CD4-positive, alpha-beta T cell treated with Interleukin-6 at 100 ng/mL for 8 hours (primary cell): Measurements from ENCODE around the gene TTLL1.
"Not testable (repeated sequence)": the region's sequence is repeated elsewhere in the genome, so short reads cannot be mapped to it uniquely, and the experiment has no call there.

ENCODE experiments used
- DNase-seq: peaks from one replicate; pipeline ENCODE4 v3.0.0-alpha.2; 2020; ENCODE audit warnings: mixed read lengths, low spot score

Gene TTLL1

DNA sequence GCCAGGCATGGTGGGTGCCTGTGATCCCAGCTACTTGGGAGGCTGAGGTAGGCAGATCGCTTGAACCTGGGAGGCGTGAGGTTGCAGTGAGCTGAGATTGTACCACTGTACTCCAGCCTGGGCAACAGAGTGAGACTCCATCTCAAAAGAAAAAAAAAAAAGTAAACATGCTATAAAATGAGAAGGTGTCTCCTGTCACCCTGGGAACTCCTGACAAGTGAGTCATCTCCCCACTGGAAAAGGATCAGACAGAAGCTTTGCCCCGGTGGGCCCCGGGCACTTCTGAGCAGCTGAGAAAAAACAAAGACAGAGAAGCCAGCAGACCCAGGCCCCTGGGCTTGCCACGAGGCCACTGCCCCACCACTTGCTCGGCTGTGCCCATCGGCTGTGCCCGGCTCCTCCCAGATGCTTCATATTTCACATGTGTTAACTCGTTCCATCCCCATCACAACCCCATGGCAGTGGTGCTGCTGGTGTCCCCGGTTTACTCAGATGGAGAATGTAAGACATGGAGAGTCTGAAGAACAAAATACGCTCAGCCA, 22.3 kb downstream of the TTLL1 start:
- no peak for DNase-seq

DNA sequence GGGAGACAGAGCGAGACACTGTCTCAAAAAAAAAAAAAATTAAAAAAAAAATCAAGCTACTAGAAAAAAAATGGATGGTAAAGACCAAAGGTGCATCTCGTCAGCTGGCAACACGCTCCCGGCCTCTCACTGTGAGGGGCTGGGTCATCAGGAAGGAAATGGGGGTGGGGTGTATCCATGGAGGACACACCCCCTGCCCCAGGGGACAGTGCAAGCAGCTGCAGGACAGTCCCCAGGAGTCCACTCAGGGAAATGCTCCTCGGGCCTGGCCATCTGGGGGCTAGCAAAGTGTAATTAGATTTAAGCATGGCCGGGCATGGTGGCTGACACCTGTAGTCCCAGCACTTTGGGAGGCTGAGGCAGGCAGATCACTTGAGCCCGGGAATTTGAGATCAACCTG, 23.1 kb downstream of the TTLL1 start:
- no peak for DNase-seq

DNA sequence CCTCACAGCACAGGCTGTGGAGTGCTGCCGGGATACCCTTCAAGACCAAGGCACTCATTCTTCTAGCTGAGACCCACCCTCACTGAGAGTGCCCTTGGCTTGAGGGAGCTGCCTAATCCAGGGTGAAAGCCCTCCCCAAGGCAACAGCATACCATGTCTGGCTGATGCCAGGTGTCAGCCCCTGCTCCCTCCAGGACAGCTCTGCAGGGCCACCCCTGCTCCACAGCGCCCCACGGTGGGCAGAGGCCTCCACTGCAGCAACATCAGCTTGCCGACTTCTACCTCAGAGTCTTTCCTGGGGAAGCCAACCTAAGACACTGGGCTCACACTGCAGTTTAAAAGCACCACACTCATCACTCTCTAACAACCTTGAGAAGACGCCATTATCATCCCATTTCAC, 29.0 kb downstream of the TTLL1 start:
- no peak for DNase-seq

DNA sequence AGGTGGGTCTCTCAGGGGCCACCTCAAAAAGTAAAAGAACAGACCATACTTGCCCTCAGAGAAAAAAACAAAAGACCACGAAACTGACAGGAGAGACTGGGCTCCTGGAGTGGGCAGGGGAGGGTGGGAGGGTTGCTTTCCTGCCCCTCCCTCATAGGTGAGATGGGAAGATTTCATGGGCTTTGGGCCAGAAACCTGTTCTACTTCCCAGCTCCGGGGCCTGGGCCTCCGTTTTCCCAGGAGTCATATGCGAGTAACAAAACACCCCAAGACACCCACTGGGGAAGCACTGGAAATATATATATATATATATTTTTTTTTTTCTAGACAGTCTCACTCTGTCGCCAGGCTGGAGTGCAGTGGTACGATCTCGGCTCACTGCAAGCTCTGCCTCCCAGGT, 31.6 kb downstream of the TTLL1 start:
- no peak for DNase-seq

DNA sequence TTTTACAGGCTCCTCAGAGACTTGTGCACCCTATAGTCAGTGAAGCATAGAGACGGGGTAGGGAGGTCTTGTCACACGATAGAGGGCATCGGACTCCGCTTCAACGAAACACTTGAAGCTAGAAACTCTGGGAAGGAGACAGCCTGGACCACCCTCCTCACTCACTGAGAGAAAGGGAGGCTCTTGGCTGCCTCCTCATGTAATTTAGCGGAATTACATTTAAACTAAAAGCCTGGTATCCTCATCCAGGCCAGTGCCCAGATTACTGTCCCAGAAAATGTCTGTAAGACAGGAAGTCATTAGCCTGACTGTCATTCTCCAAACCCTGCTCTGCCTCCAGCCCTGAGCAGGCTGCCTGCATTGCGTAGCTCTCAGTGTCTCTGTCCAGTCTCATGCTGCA, 36.0 kb downstream of the TTLL1 start:
- no peak for DNase-seq

DNA sequence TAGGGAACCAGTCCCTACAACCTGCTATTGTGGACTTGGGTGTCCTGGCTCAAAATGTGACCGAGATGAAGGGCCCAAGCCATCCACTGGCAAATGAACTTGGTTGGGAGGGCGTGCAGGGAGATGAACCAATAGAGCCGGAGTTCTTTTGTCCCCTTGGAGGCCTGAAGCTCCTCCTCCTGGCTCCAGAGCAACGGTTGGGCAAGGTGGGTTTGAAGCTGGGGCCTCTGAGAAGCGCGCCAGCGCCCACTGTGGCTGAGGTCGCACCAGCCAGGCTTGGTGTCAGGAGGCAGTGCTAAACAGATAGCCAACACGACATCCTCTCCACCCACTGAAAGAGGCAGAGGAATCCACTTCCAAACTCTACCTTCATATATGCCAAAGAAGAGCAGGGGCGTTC, 38.2 kb downstream of the TTLL1 start:
- DNase-seq = no peak

DNA sequence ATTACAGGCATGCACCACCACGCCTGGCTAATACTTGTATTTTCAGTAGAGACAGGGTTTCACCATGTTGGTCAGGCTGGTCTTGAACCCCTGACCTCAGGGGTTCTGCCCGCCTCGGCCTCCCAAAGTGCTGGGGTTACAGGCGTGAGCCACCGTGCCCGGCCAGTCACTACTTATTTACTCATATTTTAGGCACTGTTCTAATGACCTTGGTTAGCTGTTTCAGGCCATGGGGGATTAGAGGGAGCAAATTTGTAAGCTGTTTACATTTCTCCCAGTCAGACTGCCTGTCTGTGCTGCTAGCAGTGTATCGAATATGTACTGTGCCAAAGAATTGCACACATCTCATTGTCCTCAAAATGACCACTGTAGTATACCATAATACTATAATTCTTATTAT, 41.6 kb downstream of the TTLL1 start:
- DNase-seq = no peak

DNA sequence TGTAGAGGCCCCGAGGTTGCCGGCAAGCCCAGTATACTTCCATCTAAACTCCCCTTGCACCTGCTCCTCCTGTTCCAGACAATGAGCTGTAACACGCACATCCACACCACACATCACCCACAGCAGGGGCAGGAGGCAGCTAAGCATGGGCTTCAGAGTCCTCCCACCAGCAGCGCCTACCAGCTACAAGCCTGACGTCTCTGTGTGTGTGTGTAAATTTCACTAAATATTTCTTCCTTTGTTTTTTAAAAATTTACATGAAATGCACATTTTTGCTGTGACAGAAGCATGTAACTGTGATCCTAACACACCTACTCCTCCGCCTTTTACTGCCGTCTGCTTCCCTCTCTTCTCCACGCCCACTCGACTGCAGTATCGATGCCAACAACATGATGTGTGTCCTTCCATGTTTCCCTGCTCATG, 44.9 kb downstream of the TTLL1 start:
- no peak for DNase-seq

DNA sequence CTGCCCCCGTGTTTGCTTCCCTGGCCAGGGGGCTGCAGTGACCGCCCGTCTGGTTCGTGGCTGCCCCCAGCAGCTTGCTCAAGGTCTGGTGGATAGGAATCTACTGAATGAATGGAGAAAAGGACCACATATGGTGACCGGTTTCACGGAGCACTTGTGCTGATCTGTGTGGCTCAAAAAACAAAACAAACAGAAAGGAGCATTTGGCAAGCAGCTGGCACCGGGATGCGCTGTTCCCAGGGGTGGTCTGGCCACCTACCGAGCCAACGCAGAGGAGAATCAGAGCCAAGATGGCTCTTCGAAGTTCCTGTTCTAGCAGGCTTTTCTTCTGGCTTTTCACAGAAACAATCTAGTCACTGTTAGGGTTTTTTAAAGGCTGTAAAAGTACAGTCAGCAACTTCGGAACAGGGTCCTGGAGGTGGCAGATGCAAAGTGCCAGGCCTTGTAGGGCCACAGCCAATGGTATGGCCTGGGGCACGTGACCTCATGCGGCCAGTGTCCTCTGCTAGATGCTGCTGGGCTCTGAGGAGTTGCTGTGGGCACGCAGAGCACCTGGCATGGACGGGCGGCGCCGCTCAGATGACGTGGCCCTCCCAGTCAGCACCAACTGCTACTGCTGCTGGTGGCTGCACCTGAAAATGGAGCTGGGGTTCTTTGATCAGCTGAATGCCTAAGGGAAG, 47.0 kb downstream of the TTLL1 start:
- no peak for DNase-seq

DNA sequence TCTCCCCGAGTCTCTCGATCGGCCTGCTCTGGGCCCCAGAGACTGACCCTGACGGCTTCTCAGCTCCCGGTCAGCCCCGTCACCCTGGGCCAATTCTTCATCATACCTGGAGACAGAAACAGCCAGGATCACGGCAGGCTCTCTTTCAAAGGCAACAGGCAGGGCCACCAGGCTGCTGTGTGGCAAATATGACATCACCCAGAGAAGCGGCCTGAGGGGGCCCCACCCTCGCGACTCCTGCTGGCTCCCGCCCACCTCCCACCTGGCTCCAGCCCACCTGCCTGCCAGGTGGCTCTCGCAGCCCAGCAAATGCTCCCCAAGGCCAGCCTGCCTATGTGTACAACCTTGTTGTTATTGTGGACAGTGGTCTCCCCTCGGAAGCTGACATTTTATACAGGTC, 49.4 kb downstream of the TTLL1 start:
- DNase-seq = no peak

DNA sequence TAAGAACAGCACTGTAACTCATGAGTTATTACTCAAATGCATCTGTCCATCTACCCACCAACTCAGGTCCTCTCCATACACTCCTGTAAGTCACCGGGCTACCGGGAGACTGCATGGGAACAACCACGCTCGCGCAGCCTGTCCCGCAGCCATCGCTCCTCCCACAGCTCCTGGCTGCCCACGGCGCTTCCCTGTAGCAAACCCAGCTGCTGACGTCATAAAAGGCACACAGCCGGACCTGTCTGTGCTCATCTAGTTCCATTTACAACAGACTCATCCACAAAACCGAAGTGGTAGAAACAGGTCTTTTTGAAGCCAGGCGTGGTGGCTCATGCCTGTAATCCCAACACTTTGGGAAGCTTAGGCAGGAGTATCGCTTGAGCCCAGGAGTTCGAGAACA, 50.9 kb downstream of the TTLL1 start:
- no peak for DNase-seq

DNA sequence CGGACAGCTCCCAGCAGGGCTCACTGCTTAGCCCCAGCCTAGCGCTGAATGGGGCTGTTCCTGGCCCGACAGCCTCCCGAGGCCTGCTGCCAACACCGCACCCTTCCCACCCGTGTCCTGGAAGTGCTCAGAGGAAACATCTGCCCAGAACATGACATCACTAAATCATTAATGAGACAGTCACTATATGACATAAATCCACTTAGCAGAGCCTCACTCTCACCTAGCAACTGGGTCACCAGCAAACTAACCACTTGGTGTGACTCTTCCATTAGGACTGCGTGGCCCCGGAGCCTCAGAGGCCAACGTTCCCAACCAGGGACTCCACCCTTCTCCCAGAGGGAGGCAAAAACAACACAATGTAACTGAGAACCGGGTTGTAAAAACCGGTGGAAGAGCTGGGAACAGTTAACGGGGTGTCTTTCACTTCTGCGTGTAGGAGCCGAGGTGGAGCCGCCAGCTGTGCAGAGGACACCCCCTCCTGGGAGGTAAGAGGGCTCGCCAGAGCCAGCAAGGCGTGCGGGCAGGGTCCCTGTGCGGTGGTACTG, 52.8 kb downstream of the TTLL1 start:
- DNase-seq = no peak

DNA sequence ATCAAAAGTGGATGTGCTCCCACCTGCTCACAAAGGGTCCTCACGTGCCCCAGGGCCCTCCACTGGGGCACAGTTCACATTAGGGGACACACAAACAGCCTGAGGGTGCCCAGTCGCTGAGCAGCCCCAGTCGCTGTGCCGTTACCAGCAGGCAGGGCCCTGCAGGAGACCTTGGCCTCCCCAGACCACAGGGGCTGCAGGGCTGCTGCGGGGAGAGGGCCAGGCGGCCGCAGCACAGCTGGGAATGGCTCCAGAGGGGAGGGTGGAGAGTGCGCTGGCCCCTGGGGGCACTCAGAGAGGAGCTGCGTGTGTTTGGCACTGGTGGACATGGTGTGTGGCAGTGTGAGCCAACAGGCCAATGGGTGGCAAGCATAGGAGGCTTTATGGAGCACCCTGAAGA, 53.9 kb downstream of the TTLL1 start:
- no peak for DNase-seq

DNA sequence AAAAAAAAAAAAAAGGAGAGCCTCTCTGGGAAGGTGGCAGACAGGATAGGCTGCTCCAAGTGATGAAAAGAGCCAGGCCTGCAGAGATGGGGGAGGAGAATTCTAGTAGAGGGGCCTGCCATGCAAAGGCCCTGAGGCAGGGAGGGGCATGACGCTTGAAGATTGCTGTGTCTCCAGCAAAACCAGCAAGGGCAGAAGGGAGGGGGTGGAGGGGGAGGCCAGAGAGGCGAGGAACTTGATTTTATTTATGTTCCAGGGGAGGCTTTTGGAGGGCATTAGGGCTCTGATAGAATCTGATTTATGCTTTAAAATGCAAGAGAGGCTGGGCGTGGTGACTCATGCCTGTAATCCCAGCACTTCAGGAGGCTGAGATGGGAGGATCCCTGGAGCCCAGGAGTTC, 57.6 kb downstream of the TTLL1 start:
- DNase-seq = no peak

DNA sequence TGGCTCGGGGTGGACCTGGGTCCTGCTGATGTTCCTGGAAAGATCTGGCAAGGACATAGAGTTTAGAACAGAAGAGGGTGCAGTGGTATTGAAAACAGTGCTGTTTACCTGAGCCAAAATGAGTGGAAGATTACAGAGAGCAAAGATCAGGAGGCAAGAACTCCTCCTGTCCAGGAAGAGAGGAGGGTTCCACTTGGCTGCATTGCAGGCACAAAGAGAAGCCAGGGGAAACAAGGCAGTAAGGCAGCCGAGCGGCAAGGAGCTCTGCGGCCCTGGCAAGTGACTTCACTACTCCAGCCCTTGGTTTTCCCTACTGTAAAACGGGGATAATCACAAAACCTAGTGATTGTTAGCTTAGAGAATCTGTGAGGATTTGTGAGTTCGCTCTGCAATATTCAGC, 70.6 kb downstream of the TTLL1 start:
- DNase-seq = no peak

DNA sequence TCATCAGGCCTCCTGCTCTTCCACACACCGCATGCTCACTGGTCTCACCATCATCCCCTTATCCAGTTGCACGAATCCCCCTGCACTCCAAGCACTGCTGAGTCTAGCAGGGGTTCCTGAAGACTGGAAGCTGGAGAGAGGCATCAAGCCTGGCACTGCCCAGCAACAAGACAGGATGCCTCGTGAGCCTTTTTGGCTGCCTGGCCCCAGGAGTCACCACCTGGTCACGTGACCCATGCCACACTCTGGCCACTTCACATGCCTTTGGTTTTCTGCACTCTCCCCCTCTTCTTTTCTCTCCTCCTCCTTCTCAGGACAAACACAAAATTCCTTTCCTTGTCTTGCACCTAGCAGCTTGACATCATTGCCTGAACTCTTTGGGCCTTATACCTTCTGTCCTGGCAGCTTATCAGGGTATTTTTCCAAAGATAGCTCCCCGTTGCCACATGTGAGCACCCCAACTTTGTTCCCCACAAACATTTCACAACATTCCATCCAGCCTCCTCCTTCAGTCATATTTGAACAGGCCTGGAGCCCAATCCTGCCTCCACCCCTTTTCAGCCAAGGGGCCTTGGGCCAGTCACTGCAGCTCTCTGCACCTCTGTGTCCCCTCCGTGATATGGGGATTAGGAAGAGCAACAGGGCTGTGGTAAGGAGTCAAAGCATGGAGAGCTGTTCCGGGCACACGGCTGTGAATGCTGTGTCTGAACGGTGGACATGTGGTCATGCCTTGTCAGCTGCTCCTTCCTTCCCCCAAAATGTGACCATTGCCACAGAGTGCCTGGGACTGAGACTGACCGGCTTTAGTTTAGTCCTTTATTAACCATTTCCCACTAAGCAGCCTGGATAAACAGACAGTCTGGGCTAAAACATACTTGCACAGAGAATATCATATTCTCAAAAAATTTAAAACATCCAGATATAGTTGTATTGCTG, 71.4 kb downstream of the TTLL1 start:
- no peak for DNase-seq

DNA sequence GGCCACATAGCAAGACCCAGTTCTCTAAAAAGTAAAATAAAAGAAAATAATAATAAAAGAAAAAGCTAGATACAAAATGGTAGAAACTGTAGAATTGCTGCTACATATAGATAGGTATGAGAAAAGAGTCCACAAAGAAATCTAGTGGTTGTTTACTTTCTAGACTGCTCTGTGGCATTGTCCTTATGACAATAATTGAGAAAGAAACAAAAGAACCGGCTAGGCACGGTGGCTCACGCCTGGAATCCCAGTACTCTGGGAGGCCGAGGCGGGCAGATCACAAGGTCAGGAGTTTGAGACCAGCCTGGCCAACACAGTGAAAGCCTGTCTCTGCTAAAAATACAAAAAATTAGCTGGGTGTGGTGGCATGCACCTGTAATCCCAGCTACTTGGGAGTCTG, 73.0 kb downstream of the TTLL1 start:
- DNase-seq = not testable (repeated sequence)

DNA sequence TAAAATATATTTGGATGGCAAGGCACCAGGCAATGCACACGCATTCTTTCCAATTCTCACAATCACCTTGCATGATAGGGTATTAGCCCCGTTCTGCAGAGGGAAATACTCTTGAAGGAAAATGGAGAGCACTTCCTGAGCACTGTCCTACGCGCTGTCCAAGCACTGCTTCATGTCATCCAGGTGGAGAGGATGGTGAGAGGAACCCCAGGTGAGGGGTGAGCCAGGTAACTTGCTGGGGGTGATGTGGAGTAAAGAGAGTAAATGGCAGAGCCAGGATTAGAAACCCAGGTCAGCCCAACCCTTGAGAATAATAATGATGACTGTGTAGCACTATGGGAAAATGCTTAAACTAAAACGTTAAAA, 73.5 kb downstream of the TTLL1 start:
- DNase-seq = no peak

DNA sequence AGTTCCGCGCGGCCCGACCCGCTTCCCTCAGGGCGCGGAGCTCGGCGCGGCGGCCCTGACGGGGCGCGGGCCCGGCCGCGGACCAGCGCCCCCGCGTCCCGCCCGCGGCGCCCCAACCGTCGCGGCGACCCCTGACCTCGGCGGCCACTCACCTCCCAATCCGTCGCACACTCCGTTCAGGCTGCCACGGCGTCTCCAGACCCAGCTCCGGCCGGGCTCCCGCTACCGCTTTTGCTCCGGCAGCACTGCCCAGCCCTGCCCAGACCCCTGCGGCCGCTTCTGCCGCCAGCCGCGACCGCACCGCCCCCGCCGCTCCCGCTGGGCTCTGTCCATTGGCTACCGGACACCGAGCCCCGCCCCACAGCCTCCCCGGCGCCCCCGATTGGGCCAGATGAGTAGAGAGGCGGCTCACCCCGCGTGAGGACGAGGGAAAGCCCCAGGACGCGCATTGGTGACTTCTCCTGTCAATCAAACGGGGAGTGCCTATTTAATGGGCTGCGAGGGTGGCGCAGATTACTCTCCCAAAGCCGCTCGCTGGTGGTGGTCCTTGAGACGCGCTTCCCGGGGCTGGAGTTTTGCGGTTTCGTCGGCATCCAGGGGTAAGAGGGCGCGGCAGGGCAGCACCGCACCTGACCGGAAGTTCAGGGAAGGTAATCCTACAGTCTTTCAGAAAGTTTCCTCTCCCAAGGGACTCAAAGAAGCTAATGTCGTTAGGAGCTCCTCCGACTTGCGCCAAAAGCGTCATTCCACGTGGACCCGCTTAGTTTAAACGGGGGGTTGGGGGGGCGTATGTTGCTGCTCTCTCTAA, 74.1 kb downstream of the TTLL1 start, which contains the start of gene PACSIN2:
PACSIN2 (minus strand) TSS at position 281 of the 808 bp plus-strand sequence. CDS start 103,069 bp downstream, outside the sequence.
- peak; percentile 98 for DNase-seq

DNA sequence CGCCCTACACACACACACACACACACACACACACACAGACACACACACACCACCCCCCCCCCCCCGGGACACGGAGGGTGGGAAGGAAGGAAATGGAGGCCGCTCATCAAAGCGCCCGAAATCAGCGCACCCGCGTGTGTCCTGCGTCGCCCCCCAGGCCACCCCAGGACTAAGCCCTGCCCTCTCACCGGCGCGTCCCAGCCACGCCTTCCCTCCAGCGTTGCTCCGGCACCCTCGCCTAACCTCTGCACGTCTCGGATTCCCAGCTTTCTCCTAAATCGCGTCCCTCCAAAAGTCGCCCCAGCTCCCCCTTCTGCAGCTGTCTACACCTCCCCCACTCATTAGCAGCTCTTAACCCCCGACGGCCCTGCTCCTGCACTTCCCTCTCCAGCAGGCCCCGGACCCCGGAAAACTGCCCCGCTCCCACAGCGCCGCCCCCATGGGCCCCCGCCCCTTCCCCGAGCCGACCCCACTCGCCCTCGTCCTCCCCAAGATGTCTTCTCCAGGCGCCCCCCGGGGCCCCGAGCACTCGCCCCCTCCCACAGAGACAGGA, 74.8 kb downstream of the TTLL1 start:
- DNase-seq = peak; percentile 25
